GM12892 (cell line): ENCODE data around the gene PPP1R37.

Experiments
- DNase-seq: peaks from one replicate; pipeline ENCODE4 v3.0.0; 2011; ENCODE audit not compliant: insufficient read length
- FAIRE-seq: peaks from 2 replicates; lab custom pipeline; 2011; peaks lifted over from hg19 to GRCh38; lab: Jason Lieb, UNC
- POLR2A ChIP-seq: IDR thresholded peaks from 2 replicates; pipeline ENCODE4 v1.6.1; 2011; ENCODE audit warnings: low read depth, low read length, control low read depth
- POLR2AphosphoS5 ChIP-seq: IDR thresholded peaks from 2 replicates; pipeline ENCODE4 v1.6.1; 2011; ENCODE audit warnings: low read depth, low read length, control low read depth
- TAF1 ChIP-seq: IDR thresholded peaks from 2 replicates; pipeline ENCODE4 v1.6.1; 2011; ENCODE audit warnings: low read depth, mild to moderate bottlenecking, control low read depth, low read length, borderline replicate concordance

The PPP1R37 gene

GRCh38 chr19:45137179-45137761 is 44.3 kb downstream of the PPP1R37 start:
- FAIRE-seq = peak; percentile 98
- DNase-seq = peak; percentile 80
- peak; percentile 64 for TF ChIP-seq POLR2A
- TF ChIP-seq TAF1 = 0 out of 2 replicates have a peak, but pooled peaks have one; percentile 7
- no peak for TF ChIP-seq POLR2AphosphoS5

- peak; percentile 32 for DNase-seq
- no peak for FAIRE-seq
- TF ChIP-seq TAF1 = no peak
- TF ChIP-seq POLR2AphosphoS5 = no peak
- TF ChIP-seq POLR2A = no peak
Measured at GRCh38 chr19:45138303-45138751, 45.3 kb downstream of the PPP1R37 start.

GRCh38 chr19:45139286-45140143 is 46.5 kb downstream of the PPP1R37 start:
- FAIRE-seq = no peak
- no peak for TF ChIP-seq POLR2A
- no peak for TF ChIP-seq POLR2AphosphoS5
- no peak for TF ChIP-seq TAF1
- DNase-seq = peak; percentile 18

- peak; percentile 22 for DNase-seq
- TF ChIP-seq POLR2AphosphoS5 (no peak), TAF1 (no peak), POLR2A (no peak)
- no peak for FAIRE-seq
Measured at GRCh38 chr19:45140144-45140503, 47.1 kb downstream of the PPP1R37 start.

GRCh38 chr19:45140533-45140932 is 47.6 kb downstream of the PPP1R37 start:
- DNase-seq (no peak), FAIRE-seq (no peak)
- no peak for TF ChIP-seq TAF1
- no peak for TF ChIP-seq POLR2AphosphoS5
- TF ChIP-seq POLR2A = no peak

- peak; percentile 25 for DNase-seq
Measured at GRCh38 chr19:45141203-45141900, 48.4 kb downstream of the PPP1R37 start.

GRCh38 chr19:45142016-45142725 is 49.2 kb downstream of the PPP1R37 start:
- FAIRE-seq (no peak), DNase-seq (peak; percentile 20)
- no peak for TF ChIP-seq POLR2A
- no peak for TF ChIP-seq POLR2AphosphoS5
- TF ChIP-seq TAF1 = no peak

More at GRCh38 chr19:45141203-45141900, 48.4 kb downstream of the PPP1R37 start:
- no peak for TF ChIP-seq POLR2A
- no peak for TF ChIP-seq POLR2AphosphoS5
- TF ChIP-seq TAF1 = no peak
- no peak for FAIRE-seq

GRCh38 chr19:45142726-45143110 is 49.7 kb downstream of the PPP1R37 start:
- no peak for FAIRE-seq
- TF ChIP-seq TAF1 (no peak), POLR2A (no peak), POLR2AphosphoS5 (no peak)
- DNase-seq = no peak

GRCh38 chr19:45144431-45145269 is 51.7 kb downstream of the PPP1R37 start:
- TF ChIP-seq POLR2A (no peak), POLR2AphosphoS5 (no peak), TAF1 (no peak)
- no peak for FAIRE-seq
- peak; percentile 22 for DNase-seq

- TF ChIP-seq POLR2AphosphoS5 (no peak), TAF1 (no peak), POLR2A (no peak)
- DNase-seq (peak; percentile 11), FAIRE-seq (no peak)
Measured at GRCh38 chr19:45145270-45146189, 52.6 kb downstream of the PPP1R37 start.
